GM21381 (cell line): ENCODE measurements around the gene AHCYL2.
"Not testable (repeated sequence)": the region's sequence is repeated elsewhere in the genome, so short reads cannot be mapped to it uniquely, and the experiment has no call there.

ENCODE experiments used
- ATAC-seq: cut with Tn5 transposase; IDR thresholded peaks from one replicate; pipeline ENCODE4 v1.9.1; 2021; ENCODE audit warnings: mild to moderate bottlenecking, moderate library complexity; ENCODE audit not compliant: unreplicated experiment

The AHCYL2 gene

GRCh38 chr7:129446925-129447324 lies 222.1 kb downstream of the AHCYL2 start:
- ATAC-seq = not testable (repeated sequence)

DNA sequence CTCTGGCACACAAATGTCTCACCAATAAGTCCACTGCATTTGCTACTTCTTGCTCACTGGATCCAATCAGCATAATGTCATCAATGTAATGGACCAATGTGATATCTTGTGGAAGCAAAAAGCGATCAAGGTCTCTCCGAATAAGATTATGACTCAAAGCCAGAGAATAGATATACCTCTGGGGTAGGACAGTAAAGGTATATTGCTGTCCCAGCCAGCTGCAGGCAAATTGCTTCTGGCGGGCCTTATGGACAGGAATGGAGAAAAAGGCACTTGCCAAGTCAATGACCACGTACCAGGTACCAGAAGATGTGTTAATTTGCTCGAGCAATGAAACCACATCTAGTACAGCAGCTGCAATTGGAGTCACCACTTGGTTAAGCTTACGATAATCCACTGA lies 222.6 kb downstream of the AHCYL2 start:
- not testable (repeated sequence) for ATAC-seq

DNA sequence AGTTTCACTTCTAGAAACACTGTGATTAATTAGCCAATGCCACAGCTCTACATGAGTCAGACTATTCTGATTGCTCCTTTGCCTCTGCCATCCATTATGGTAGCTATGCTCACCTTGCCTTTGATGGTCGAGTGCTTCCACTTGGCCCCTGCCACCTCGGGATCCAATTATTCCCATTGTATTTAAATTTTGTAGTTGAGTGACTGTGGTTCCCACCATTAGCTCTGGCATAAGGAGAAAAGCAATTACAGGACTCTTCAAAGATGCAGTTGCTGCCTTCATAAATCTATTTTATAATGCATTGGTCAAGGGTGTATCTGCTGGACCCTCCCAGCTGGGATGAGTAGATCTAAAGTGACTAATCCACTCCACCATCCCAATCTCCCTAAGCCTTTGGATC lies 223.8 kb downstream of the AHCYL2 start:
- ATAC-seq = not testable (repeated sequence)

- no peak for ATAC-seq
These were observed 225.5 kb downstream of the AHCYL2 start for GRCh38 chr7:129450295-129450694.

DNA sequence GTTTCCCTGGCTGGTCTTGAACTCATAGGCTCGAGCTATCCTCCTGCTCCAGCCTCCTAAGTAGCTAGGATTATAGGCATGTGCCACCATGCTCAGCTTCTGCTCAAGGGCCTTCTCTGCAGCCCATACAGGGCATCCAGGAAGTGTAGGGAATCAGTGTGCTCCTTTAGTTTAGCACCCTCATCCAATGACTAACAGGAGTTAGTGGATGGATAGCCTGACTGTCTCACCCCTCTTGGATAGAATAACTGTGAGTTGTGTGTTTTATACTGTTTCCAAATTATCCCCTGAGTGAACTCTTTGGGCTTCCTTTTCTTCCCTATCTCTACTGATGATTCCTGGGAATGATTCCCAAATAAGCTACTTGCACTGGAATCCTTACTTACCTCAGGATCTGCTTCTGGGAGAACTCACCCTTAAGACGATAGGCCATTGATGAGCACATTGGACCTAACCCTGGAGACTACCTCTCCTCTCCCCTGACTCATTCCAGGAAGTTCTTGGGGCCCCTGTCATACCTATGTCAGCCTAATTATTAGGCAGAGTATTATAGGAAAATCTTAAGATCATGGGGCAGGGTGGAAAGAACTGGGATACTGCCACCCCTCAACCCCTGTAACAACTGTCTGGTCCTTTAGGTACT lies 227.9 kb downstream of the AHCYL2 start:
- ATAC-seq = no peak

- ATAC-seq = no peak
These were observed 228.8 kb downstream of the AHCYL2 start for GRCh38 chr7:129453510-129454248.

- ATAC-seq = no peak
These were observed 229.4 kb downstream of the AHCYL2 start for GRCh38 chr7:129454249-129454551.

DNA sequence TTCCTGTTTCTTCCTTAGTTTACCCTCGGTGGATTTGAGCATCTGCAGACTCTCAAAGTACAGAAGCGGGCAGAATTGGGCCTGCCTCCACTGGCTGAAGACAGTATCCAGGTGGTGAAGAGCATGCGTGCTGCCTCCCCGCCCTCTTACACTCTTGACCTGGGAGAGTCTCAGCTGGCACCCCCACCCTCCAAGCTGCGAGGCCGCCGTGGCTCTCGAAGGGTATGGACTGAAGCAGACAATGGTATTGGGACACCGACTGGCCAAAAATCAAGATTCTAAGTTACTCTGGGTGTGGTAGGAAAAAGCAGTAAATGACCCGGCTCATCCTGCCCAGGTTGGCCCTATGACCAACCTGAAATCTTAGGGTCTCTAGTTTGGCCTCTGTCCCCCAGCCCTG lies 231.6 kb downstream of the AHCYL2 start:
- ATAC-seq = no peak

DNA sequence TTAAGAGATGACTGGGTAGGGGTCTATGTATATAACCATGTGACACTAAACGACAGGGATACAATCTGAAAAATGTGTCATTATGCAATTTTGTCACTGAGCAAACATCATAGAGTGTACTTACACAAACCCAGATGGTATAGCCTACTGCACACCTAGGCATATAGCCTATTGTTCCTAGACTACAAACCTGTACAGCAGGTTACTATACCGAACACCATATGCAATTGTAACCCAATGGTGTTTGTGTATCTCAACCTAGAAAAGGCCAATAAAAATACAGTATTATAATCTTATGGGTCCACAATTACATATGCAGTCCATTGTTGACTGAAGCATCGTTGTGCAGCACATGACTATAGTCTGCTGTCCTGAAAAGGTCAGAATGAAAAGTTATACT lies 232.3 kb downstream of the AHCYL2 start:
- no peak for ATAC-seq

- no peak for ATAC-seq
These were observed 233.3 kb downstream of the AHCYL2 start for GRCh38 chr7:129458171-129458570.

- ATAC-seq = no peak
These were observed 237.0 kb downstream of the AHCYL2 start for GRCh38 chr7:129461809-129462208.

DNA sequence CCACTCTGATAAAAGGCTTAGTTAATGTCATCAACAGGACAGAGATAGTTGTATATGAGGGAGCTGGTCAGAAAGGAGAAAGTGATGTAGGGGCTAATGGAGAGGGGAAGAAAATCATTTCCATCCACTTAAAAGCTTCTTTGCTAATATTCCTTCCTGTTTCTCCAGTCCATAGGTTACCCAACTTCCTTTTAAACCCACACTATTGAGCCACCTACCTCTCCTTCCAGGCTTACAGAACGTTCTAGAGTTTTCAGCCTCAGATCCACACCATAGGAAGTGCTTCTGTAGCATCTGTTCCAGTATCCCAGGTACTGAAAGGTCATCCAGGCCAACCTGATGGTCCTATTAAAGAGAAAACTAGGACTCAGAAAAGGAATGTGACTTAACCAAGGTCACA lies 237.6 kb downstream of the AHCYL2 start:
- ATAC-seq = no peak

DNA sequence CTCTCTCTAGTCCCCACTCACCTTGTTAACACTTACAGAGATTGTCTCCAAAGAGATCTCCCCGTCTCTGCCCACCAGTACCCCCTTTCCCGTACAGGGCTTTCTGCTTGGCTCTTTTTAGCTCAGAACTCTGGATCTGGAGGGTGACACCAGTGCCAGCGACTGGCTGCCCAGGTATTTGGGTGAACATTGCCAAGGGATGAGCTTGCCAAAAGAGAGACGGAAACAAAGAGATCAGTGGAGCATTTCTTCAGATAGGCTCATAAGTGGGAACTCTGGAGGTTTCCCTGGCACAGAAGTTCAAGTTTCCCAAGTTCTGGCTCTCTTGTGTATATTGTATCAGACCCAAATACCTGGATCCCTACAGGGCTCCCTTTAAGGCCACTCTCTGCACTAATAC lies 239.4 kb downstream of the AHCYL2 start:
- no peak for ATAC-seq

- no peak for ATAC-seq
These were observed 240.2 kb downstream of the AHCYL2 start for GRCh38 chr7:129465080-129465479.

- ATAC-seq = no peak
These were observed 242.0 kb downstream of the AHCYL2 start for GRCh38 chr7:129466796-129467195.

DNA sequence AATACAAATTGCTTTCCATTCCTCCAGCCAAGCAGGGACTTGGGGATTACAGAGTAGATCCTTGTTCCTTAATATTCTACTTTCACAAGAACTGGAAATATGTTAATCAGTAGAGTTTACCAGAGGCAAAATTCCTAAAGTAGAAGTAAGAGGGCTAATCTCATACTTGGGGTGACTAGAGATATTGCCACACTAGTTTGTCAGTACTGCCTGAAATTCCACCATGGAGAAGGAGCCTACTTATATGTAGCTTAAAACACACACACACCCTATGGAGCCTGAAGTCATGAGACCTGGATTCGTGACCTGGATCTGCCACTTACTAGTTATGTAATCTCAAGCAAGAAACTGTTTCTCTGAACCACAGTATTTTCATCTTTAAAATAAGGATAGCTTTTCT lies 243.3 kb downstream of the AHCYL2 start:
- ATAC-seq = no peak

- no peak for ATAC-seq
These were observed 243.7 kb downstream of the AHCYL2 start for GRCh38 chr7:129468547-129468946.

- no peak for ATAC-seq
These were observed 245.1 kb downstream of the AHCYL2 start for GRCh38 chr7:129469930-129470329.

GRCh38 chr7:129470411-129470810 lies 245.6 kb downstream of the AHCYL2 start:
- ATAC-seq = no peak

- no peak for ATAC-seq
These were observed 246.6 kb downstream of the AHCYL2 start for GRCh38 chr7:129471402-129471827.

DNA sequence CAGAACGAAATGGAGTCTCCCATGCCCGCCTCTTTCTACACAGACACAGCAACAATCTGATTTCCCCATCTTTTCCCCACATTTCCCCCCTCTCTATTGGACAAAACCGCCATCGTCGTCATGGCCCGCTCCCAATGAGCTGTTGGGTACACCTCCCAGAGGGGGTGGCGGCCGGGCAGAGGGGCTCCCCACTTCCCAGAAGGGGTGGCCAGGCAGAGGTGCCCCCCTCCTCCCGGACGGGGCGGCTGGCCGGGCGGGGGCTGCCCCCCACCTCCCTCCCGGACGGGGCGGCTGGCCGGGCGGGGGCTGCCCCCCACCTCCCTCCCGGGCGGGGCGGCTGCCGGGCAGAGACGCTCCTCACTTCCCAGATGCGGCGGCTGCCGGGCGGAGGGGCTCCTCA lies 251.1 kb downstream of the AHCYL2 start:
- ATAC-seq = not testable (repeated sequence)

DNA sequence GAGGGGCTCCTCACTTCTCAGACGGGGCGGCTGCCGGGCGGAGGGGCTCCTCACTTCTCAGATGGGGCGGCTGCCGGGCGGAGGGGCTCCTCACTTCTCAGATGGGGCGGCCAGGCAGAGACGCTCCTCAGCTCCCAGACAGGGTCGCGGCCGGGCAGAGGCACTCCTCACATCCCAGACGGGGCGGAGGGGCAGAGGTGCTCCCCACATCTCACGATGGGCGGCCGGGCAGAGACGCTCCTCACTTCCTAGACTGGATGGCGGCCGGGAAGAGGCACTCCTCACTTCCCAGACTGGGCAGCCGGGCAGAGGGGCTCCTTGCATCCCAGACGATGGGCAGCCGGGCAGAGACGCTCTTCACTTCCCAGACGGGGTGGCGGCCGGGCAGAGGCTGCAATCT lies 251.6 kb downstream of the AHCYL2 start:
- not testable (repeated sequence) for ATAC-seq
